H9 (cell line): ENCODE results near the gene FRMD1. TPM values are rescaled to one million over a fixed set of nuclear protein-coding genes. Genes with fewer than 3 reads are reported as not detected.
A peak's percentile ranks its signal among the peaks of the same experiment; 100 is the strongest.

Experiments used
- DNase-seq: peaks from one replicate; pipeline ENCODE4 v3.0.0-alpha.2; 2017
- H2AFZ ChIP-seq: one replicate; pipeline ENCODE4 v1.6.1; 2013; ENCODE audit warnings: mild to moderate bottlenecking, low read length, control low read depth, moderate library complexity
- H2AK5ac ChIP-seq: 2 replicates; pipeline ENCODE4 v1.6.1; 2013; ENCODE audit warnings: low read length, control low read depth, mixed read lengths; ENCODE audit not compliant: insufficient read length
- H2BK120ac ChIP-seq: one replicate; pipeline ENCODE4 v1.6.1; 2013; ENCODE audit warnings: low read depth, mild to moderate bottlenecking, low read length, control low read depth, inconsistent platforms; ENCODE audit not compliant: poor library complexity, severe bottlenecking
- H2BK12ac ChIP-seq: 2 replicates; pipeline ENCODE4 v1.6.1; 2013; ENCODE audit warnings: low read length, control low read depth, mixed read lengths, low read depth; ENCODE audit not compliant: insufficient read length
- H2BK15ac ChIP-seq: 2 replicates; pipeline ENCODE4 v1.6.1; 2013; ENCODE audit warnings: low read depth, low read length, control low read depth
- H2BK20ac ChIP-seq: one replicate; pipeline ENCODE4 v1.6.1; 2013; ENCODE audit warnings: low read depth, mild to moderate bottlenecking, low read length, control low read depth, inconsistent platforms; ENCODE audit not compliant: poor library complexity, severe bottlenecking
- H2BK5ac ChIP-seq: 2 replicates; pipeline ENCODE4 v1.6.1; 2013; ENCODE audit warnings: low read length, control low read depth, mixed read lengths; ENCODE audit not compliant: insufficient read length
- H3K14ac ChIP-seq: 2 replicates; pipeline ENCODE4 v1.6.1; 2013; ENCODE audit warnings: low read length, control low read depth; ENCODE audit not compliant: insufficient read depth
- H3K18ac ChIP-seq: 2 replicates; pipeline ENCODE4 v1.6.1; 2013; ENCODE audit warnings: low read depth, mild to moderate bottlenecking, mixed read lengths, low read length, control low read depth; ENCODE audit not compliant: insufficient read length
- H3K23ac ChIP-seq: 2 replicates; pipeline ENCODE4 v1.6.1; 2013; ENCODE audit warnings: low read length, control low read depth, mixed read lengths, low read depth; ENCODE audit not compliant: insufficient read length
- H3K23me2 ChIP-seq: 2 replicates; pipeline ENCODE4 v1.6.1; 2013; ENCODE audit warnings: low read depth, mild to moderate bottlenecking, mixed read lengths, low read length, control low read depth; ENCODE audit not compliant: insufficient read length, poor library complexity, severe bottlenecking
- H3K27ac ChIP-seq: 2 replicates; pipeline ENCODE4 v1.5.1; 2013; ENCODE audit warnings: low read length, control low read depth, mixed read lengths, low read depth; ENCODE audit not compliant: insufficient read length
- H3K27me3 ChIP-seq: 2 replicates; pipeline ENCODE4 v1.6.1; 2013; ENCODE audit warnings: low read length, control low read depth, inconsistent platforms; ENCODE audit not compliant: insufficient read depth
- H3K4ac ChIP-seq: 2 replicates; pipeline ENCODE4 v1.6.1; 2013; ENCODE audit warnings: low read depth, mild to moderate bottlenecking, control low read depth, inconsistent platforms, low read length, moderate library complexity
- H3K4me1 ChIP-seq: 2 replicates; pipeline ENCODE4 v1.6.1; 2013; ENCODE audit warnings: low read length, control low read depth, inconsistent platforms; ENCODE audit not compliant: insufficient read depth
- H3K4me2 ChIP-seq: 2 replicates; pipeline ENCODE4 v1.6.1; 2013; ENCODE audit warnings: low read length, control low read depth, mixed read lengths; ENCODE audit not compliant: insufficient read length, insufficient read depth
- H3K56ac ChIP-seq: 2 replicates; pipeline ENCODE4 v1.6.1; 2013; ENCODE audit warnings: low read depth, mild to moderate bottlenecking, mixed read lengths, low read length, control low read depth; ENCODE audit not compliant: insufficient read length
- H3K79me1 ChIP-seq: 2 replicates; pipeline ENCODE4 v1.6.1; 2013; ENCODE audit warnings: low read depth, mild to moderate bottlenecking, moderate library complexity, low read length, control low read depth, inconsistent platforms; ENCODE audit not compliant: insufficient read depth, poor library complexity, severe bottlenecking
- H3K79me2 ChIP-seq: 2 replicates; pipeline ENCODE4 v1.6.1; 2013; ENCODE audit warnings: low read length, control low read depth, inconsistent platforms; ENCODE audit not compliant: insufficient read depth
- H3K9ac ChIP-seq: 2 replicates; pipeline ENCODE4 v1.6.1; 2013; ENCODE audit warnings: low read length, control low read depth, mixed read lengths; ENCODE audit not compliant: insufficient read length; ENCODE audit errors: extremely low read depth
- H3K9me3 ChIP-seq: one replicate; pipeline ENCODE4 v1.6.1; 2013; ENCODE audit warnings: low read depth, low read length, inconsistent platforms; ENCODE audit not compliant: control insufficient read depth
- H3T11ph ChIP-seq: one replicate; pipeline ENCODE4 v1.6.1; 2013; ENCODE audit warnings: mild to moderate bottlenecking, low read length, control low read depth, inconsistent platforms
- H4K20me1 ChIP-seq: one replicate; pipeline ENCODE4 v1.6.1; 2013; ENCODE audit not compliant: control insufficient read depth, insufficient read length, insufficient read depth
- H4K5ac ChIP-seq: 2 replicates; pipeline ENCODE4 v1.6.1; 2013; ENCODE audit warnings: low read depth, mild to moderate bottlenecking, mixed read lengths, low read length, control low read depth; ENCODE audit not compliant: insufficient read length
- H4K8ac ChIP-seq: replicated peaks from 2 replicates; pipeline ENCODE4 v1.6.1; 2013; ENCODE audit warnings: low read length, control low read depth, mixed read lengths, low read depth; ENCODE audit not compliant: insufficient read length
- H4K91ac ChIP-seq: 2 replicates; pipeline ENCODE4 v1.6.1; 2013; ENCODE audit warnings: low read depth, mild to moderate bottlenecking, moderate library complexity, mixed read lengths, low read length, control low read depth; ENCODE audit not compliant: insufficient read length
- H3K27ac Mint-ChIP-seq, 3 experiments: 2 replicates in 2 of 3; 3 replicates in 1 of 3; pipeline ENCODE4 v1.8.0; 2020 to 2021; ENCODE audit warnings: mixed read lengths in 3 of 3, mild to moderate bottlenecking in 1 of 3, moderate library complexity in 1 of 3
- H3K27me3 Mint-ChIP-seq: 2 replicates; pipeline ENCODE4 v1.8.0; 2021; ENCODE audit warnings: low read depth, mild to moderate bottlenecking, moderate library complexity, mixed read lengths
- H3K36me3 Mint-ChIP-seq, 3 experiments: 2 replicates in 2 of 3; 3 replicates in 1 of 3; pipeline ENCODE4 v1.8.0; 2020 to 2021; ENCODE audit warnings: low read depth in 3 of 3, mixed read lengths in 3 of 3; ENCODE audit not compliant: insufficient read depth in 1 of 3
- H3K4me1 Mint-ChIP-seq, 2 experiments: 2 replicates each; pipeline ENCODE4 v1.8.0; 2020; ENCODE audit warnings: mixed read lengths in 2 of 2
- H3K4me3 Mint-ChIP-seq, 2 experiments: 2 replicates in 1 of 2; 3 replicates in 1 of 2; pipeline ENCODE4 v1.8.0; 2020 to 2021; ENCODE audit warnings: mild to moderate bottlenecking in 2 of 2, mixed read lengths in 2 of 2, moderate library complexity in 1 of 2
- H3K9me3 Mint-ChIP-seq, 2 experiments: 2 replicates in 1 of 2; 3 replicates in 1 of 2; pipeline ENCODE4 v1.8.0; 2020; ENCODE audit warnings: mild to moderate bottlenecking in 2 of 2, mixed read lengths in 2 of 2, moderate library complexity in 1 of 2
- CTCF ChIP-seq: fragments of 200-600 bp; sonication (generic); conservative IDR thresholded peaks from 3 replicates; pipeline ENCODE4 v1.8.0; 2021; ENCODE audit warnings: antibody characterized with exemption, mild to moderate bottlenecking
- WGBS: extraction: QIAGEN DNeasy Blood & Tissue Kit; methylation state at CpG from one replicate; pipeline ENCODE4 v1.1.7; 2013; ENCODE audit warnings: missing lambda C conversion rate, low lambda C conversion rate, mixed read lengths; ENCODE audit not compliant: insufficient read length; ENCODE audit errors: extremely low coverage; 5-methylcytosine and 5-hydroxymethylcytosine counted together
- total RNA-seq: library from RNA; stranded (reverse); gene quantifications from 2 replicates; pipeline ENCODE4 v1.2.1, GENCODE V29; 2021

Gene FRMD1
- total RNA-seq, 1 experiment from 2014 or later = not detected

DNA sequence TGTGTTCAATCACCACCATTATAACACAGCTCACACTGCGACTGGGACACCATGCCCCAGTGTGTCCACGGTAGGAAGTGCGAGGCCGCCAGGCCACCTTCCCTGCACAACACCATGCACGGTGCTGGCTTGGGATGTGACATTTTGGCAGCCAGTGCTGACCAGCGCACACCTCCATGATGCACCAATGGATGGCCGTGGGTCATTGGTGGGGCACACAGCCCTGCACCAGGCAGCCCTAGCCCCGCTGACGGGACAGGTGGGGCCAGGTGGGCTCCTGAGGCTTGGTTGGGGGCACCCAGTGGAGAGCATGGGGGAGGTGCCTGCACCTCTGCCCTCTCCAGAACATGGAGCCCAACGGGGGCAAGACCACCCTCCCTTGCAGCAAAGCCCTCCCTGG lies 18.2 kb upstream of the FRMD1 start:
- H3K18ac ChIP-seq = peak overlapping the region; percentile 22
- WGBS = no CpG with 5 or more reads among the region's 10 CpGs

More for the DNA sequence above, 18.2 kb upstream of the FRMD1 start:
- H4K91ac ChIP-seq = no peak overlapping the region
- no peak overlapping the region for H3K9ac ChIP-seq
- H4K20me1 ChIP-seq = no peaks in the 10 kb centered on the region
- H3K23me2 ChIP-seq = no peaks in the 10 kb centered on the region
- no peak overlapping the region for H2AFZ ChIP-seq
- no peak overlapping the region for H3T11ph ChIP-seq
- H3K27me3 ChIP-seq = no peaks in the 10 kb centered on the region
- H3K36me3 Mint-ChIP-seq = 0 out of 7 replicates have a peak, but pooled peaks cover 0 to 5% (median 0%) of the 10 kb centered on the region in 3 experiments
- no peak overlapping the region for H2BK20ac ChIP-seq
- H3K27ac ChIP-seq = no peak overlapping the region
- H2BK15ac ChIP-seq = no peak overlapping the region
- no peak overlapping the region for H4K8ac ChIP-seq
- H2BK120ac ChIP-seq = no peak overlapping the region
- H3K14ac ChIP-seq = no peak overlapping the region; the same call in 1 of the 2 replicates
- H3K79me2 ChIP-seq = no peaks in the 10 kb centered on the region
- no peak overlapping the region for H2BK5ac ChIP-seq
- TF ChIP-seq CTCF = no peak
- H3K4me3 Mint-ChIP-seq = no peak overlapping the region
- H3K4ac ChIP-seq = no peak overlapping the region
- peaks cover 23 to 29% of the 10 kb centered on the region in 2 experiments for H3K4me1 Mint-ChIP-seq
- H3K4me2 ChIP-seq = no peak overlapping the region
- peaks cover 4% of the 10 kb centered on the region; the same call in 1 of the 2 replicates for H3K4me1 ChIP-seq
- peaks cover 0 to under 1% of the 10 kb centered on the region in 2 experiments; a peak in 2 of 5 replicates for H3K9me3 Mint-ChIP-seq
- H3K23ac ChIP-seq = no peak overlapping the region
- H4K5ac ChIP-seq = no peak overlapping the region
- H2AK5ac ChIP-seq = no peak overlapping the region
- no peak for DNase-seq
- H3K79me1 ChIP-seq = no peaks in the 10 kb centered on the region
- H2BK12ac ChIP-seq = no peak overlapping the region
- no peak overlapping the region for H3K56ac ChIP-seq
- H3K27ac Mint-ChIP-seq = 0 out of 7 replicates have a peak overlapping the region, but pooled peaks of 1 of the 3 experiments have one; percentile 72
- H3K27me3 Mint-ChIP-seq = peaks cover 5% of the 10 kb centered on the region
- no peaks in the 10 kb centered on the region for H3K9me3 ChIP-seq
